K562 (cell line): ENCODE measurements around the gene C1orf198. TPM values are rescaled to one million over a fixed set of nuclear protein-coding genes. Genes with fewer than 3 reads are reported as not detected.

Experiments used
- CCNT2 ChIP-seq: IDR thresholded peaks from 2 replicates; pipeline ENCODE4 v1.6.1; 2011; ENCODE audit warnings: borderline replicate concordance, low read depth, mild to moderate bottlenecking, moderate library complexity, mixed read lengths, low read length; ENCODE audit not compliant: insufficient read length; ENCODE audit errors: extremely low read depth
- CREB1 ChIP-seq, 2 experiments: sonication (generic) in 1 of 2; formaldehyde crosslinking in 1 of 2; IDR thresholded peaks; 2 replicates each; pipeline versions ENCODE4 v1.6.1 to v1.8.0; 2012 to 2022; ENCODE audit warnings: inconsistent platforms in 1 of 2, mild to moderate bottlenecking in 1 of 2, missing genetic modification reagents in 1 of 2, moderate library complexity in 1 of 2
- HOXB6 ChIP-seq: fragments of 250-450 bp; sonication (Bioruptor Pico); IDR thresholded peaks from 2 replicates; pipeline ENCODE4 v1.5.1; 2022; ENCODE audit warnings: mild to moderate bottlenecking, borderline replicate concordance
- KLF13 ChIP-seq: fragments of 450-650 bp; IDR thresholded peaks from 2 replicates; pipeline ENCODE4 v1.6.1; 2016; ENCODE audit warnings: missing genetic modification characterization, low read depth, mild to moderate bottlenecking, missing compliant biosample characterization, moderate library complexity, borderline replicate concordance
- MBD1 ChIP-seq: fragments of 250-450 bp; sonication (Bioruptor Pico); IDR thresholded peaks from 2 replicates; pipeline ENCODE4 v1.8.0; 2022; ENCODE audit warnings: inconsistent platforms
- MTA1 ChIP-seq: fragments of 450-650 bp; IDR thresholded peaks from 2 replicates; pipeline ENCODE4 v1.6.1; 2017; ENCODE audit warnings: borderline replicate concordance
- MXI1 ChIP-seq: IDR thresholded peaks from 2 replicates; pipeline ENCODE4 v1.6.1; 2011; ENCODE audit warnings: low read depth, mild to moderate bottlenecking, improper control_type of control experiment, low read length
- PREB ChIP-seq: sonication (generic); formaldehyde crosslinking; IDR thresholded peaks from 2 replicates; pipeline ENCODE4 v1.8.1; 2023; ENCODE audit warnings: mild to moderate bottlenecking, missing genetic modification reagents
- RBM22 ChIP-seq: fragments of 200-400 bp; formaldehyde crosslinking; IDR thresholded peaks from 2 replicates; pipeline ENCODE4 v1.6.1; 2018; ENCODE audit warnings: low read length, low read depth; ENCODE audit not compliant: poor library complexity, severe bottlenecking
- SRSF1 ChIP-seq: fragments of 200-400 bp; formaldehyde crosslinking; IDR thresholded peaks from 2 replicates; pipeline ENCODE4 v1.6.1; 2017; ENCODE audit warnings: mild to moderate bottlenecking, low read depth, low read length, moderate library complexity
- TEAD1 ChIP-seq, 2 experiments: fragments of 450-650 bp in 1 of 2; sonication (generic) in 1 of 2; formaldehyde crosslinking; IDR thresholded peaks; 2 replicates each; pipeline versions ENCODE4 v1.4.0 to v1.8.0; 2020 to 2022; ENCODE audit warnings: mild to moderate bottlenecking in 2 of 2, missing genetic modification reagents in 1 of 2
- TFAP4 ChIP-seq: sonication (generic); formaldehyde crosslinking; IDR thresholded peaks from 2 replicates; pipeline ENCODE4 v1.8.0; 2022; ENCODE audit warnings: missing genetic modification reagents, mild to moderate bottlenecking, moderate library complexity, borderline replicate concordance
- WHSC1 ChIP-seq: IDR thresholded peaks from one replicate; pipeline ENCODE4 v1.6.1; 2012; ENCODE audit warnings: low read length, control low read depth, inconsistent platforms
- ZBTB1 ChIP-seq: sonication (generic); formaldehyde crosslinking; IDR thresholded peaks from 2 replicates; pipeline ENCODE4 v1.8.1; 2023; ENCODE audit warnings: missing genetic modification reagents, low read depth, mild to moderate bottlenecking, borderline replicate concordance
- ZNF124 ChIP-seq: sonication (generic); formaldehyde crosslinking; IDR thresholded peaks from 2 replicates; pipeline ENCODE4 v1.8.1; 2022; ENCODE audit warnings: missing genetic modification reagents
- ZNF175 ChIP-seq: fragments of 200-800 bp; sonication (Bioruptor generic); IDR thresholded peaks from 2 replicates; pipeline ENCODE4 v1.6.1; 2016; ENCODE audit warnings: low read depth, mild to moderate bottlenecking, missing genetic modification characterization, missing compliant biosample characterization
- ZNF699 ChIP-seq: fragments of 250-450 bp; sonication (Bioruptor Pico); IDR thresholded peaks from 2 replicates; pipeline ENCODE4 v1.8.0; 2021; ENCODE audit warnings: mild to moderate bottlenecking, moderate library complexity; ENCODE audit not compliant: insufficient replicate concordance
- polyA plus RNA-seq, 8 experiments: library from polyadenylated mRNA; depleted of rRNA in 4 of 8; stranded (reverse) in 5 of 8; unstranded in 3 of 8; fragments of >200 nt; fragmentation: Nextera tagmentation in 2 of 8; fragmentation: Illumina TruSeq in 1 of 8; extraction: Ambion mirVana in 2 of 8; extraction: Trizol in 1 of 8; gene quantifications; 2 replicates each; pipeline versions ENCODE4 v1.2.1 to v1.2.3, GENCODE V29; 2011 to 2014; ENCODE audit warnings: inconsistent platforms in 1 of 8, missing spikeins in 1 of 8
- total RNA-seq, 7 experiments: library from RNA; depleted of rRNA in 6 of 7; stranded (reverse); fragments of >200 nt in 6 of 7; fragmentation: Illumina TruSeq in 2 of 7; extraction: Trizol in 2 of 7; gene quantifications; 2 replicates each; pipeline versions ENCODE4 v1.2.1 to v1.2.3, GENCODE V29; 2011 to 2021; ENCODE audit warnings: low replicate concordance in 1 of 7
- TF ChIP-seq, protein P1 (sequence below): fragments of 250-450 bp; sonication (Bioruptor Pico); IDR thresholded peaks from 2 replicates; pipeline ENCODE4 v1.4.0; 2020; ENCODE audit warnings: mild to moderate bottlenecking, moderate library complexity, borderline replicate concordance

C1orf198 gene
- total and polyA plus RNA-seq, 9 of the 15 experiments (the other 6 are each of a cell fraction or from before 2014, with no cell fraction given) = 2.0 to 15.1 (median 10.4) TPM

GRCh38 chr1:230867903-230868735 is at the start of gene C1orf198 (continued):
- TF ChIP-seq MXI1 = no peak
- TF ChIP-seq SRSF1 = no peak
- TF ChIP-seq CREB1 (IDR thresholded peaks at IDR 0.05) = no peak
- TF ChIP-seq CREB1 (CRISPR knock-in tag; IDR thresholded peaks at IDR 0.05) = no peak; the same call in 1 of the 2 replicates
- TF ChIP-seq KLF13 (tag) = peak; percentile 58; the same call in 1 of the 2 replicates
- TF ChIP-seq, protein P1, sequence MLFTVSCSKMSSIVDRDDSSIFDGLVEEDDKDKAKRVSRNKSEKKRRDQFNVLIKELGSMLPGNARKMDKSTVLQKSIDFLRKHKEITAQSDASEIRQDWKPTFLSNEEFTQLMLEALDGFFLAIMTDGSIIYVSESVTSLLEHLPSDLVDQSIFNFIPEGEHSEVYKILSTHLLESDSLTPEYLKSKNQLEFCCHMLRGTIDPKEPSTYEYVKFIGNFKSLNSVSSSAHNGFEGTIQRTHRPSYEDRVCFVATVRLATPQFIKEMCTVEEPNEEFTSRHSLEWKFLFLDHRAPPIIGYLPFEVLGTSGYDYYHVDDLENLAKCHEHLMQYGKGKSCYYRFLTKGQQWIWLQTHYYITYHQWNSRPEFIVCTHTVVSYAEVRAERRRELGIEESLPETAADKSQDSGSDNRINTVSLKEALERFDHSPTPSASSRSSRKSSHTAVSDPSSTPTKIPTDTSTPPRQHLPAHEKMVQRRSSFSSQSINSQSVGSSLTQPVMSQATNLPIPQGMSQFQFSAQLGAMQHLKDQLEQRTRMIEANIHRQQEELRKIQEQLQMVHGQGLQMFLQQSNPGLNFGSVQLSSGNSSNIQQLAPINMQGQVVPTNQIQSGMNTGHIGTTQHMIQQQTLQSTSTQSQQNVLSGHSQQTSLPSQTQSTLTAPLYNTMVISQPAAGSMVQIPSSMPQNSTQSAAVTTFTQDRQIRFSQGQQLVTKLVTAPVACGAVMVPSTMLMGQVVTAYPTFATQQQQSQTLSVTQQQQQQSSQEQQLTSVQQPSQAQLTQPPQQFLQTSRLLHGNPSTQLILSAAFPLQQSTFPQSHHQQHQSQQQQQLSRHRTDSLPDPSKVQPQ = no peak
- TF ChIP-seq PREB (CRISPR knock-in tag) = no peak
- no peak for TF ChIP-seq HOXB6 (CRISPR knock-in tag)
- TF ChIP-seq ZBTB1 (CRISPR knock-in tag) = no peak
- TF ChIP-seq ZNF175 (CRISPR knock-in tag) = no peak
- TF ChIP-seq MTA1 = no peak
- peak in 1 of 2 experiments; percentile 63; a peak in 1 of 4 replicates for TF ChIP-seq TEAD1 (CRISPR knock-in tag; IDR thresholded peaks at IDR 0.05)
- TF ChIP-seq ZNF124 = no peak
- TF ChIP-seq ZNF699 (CRISPR knock-in tag) = no peak
- peak; percentile 35 for TF ChIP-seq CCNT2
- no peak for TF ChIP-seq WHSC1
- TF ChIP-seq MBD1 (CRISPR knock-in tag) = no peak
- no peak for TF ChIP-seq RBM22
- TF ChIP-seq TFAP4 (CRISPR knock-in tag) = peak; percentile 38
